Measurements from ENCODE around the gene TTLL13.
"Not testable (repeated sequence)": the region's sequence is repeated elsewhere in the genome, so short reads cannot be mapped to it uniquely, and the experiment has no call there.

TTLL13 gene

DNA sequence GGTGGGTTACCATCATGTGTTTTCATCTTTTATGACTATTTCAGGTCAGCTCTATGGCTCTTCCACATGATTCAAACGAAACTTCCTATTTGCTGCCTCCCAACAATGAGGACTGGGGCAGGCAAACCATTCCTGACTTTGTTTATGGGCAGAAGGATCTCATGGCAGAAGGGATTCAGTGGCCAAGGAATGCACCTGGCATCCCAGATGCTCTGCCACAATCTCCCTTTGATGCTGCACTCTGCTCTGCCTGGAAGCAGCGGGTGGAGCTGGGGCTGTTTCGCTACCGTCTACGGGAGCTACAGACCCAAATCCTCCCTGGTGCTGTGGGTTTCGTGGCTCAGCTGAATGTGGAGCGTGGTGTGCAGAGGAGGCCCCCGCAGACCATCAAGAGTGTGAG is 8.5 kb upstream of the TTLL13 start:
- DNase-seq = no peak

DNA sequence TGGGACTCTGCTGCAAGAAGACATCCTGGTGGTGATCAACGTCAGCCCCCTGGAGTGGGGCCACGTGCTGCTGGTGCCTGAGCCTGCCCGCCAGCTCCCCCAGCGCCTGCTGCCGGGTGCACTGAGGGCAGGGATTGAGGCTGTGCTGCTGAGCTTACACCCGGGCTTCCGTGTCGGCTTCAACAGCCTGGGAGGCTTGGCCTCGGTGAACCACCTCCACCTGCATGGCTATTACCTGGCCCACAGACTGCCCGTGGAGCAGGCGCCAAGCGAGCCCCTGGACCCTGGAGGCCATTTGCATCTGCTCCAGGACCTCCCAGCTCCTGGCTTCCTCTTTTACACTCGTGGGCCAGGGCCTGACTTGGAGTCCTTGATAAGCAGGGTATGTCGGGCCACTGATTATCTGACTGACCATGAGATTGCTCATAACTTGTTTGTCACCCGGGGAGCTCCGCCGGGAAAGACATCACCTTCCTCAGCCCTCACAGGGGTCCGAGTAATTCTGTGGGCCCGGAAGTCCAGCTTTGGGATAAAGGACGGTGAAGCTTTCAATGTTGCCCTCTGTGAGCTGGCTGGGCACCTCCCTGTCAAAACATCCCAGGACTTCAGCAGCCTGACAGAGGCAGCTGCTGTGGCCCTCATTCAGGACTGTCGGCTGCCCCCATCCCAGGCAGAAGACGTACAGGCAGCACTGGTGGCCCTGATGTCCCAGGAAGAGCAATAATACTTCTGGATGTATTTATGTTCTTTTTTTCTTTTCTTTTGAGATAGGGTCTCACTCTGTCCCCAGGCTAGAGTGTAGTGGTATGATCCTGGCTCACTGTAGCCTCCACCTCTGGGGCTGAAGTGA is 7.8 kb upstream of the TTLL13 start:
- no peak for DNase-seq

DNA sequence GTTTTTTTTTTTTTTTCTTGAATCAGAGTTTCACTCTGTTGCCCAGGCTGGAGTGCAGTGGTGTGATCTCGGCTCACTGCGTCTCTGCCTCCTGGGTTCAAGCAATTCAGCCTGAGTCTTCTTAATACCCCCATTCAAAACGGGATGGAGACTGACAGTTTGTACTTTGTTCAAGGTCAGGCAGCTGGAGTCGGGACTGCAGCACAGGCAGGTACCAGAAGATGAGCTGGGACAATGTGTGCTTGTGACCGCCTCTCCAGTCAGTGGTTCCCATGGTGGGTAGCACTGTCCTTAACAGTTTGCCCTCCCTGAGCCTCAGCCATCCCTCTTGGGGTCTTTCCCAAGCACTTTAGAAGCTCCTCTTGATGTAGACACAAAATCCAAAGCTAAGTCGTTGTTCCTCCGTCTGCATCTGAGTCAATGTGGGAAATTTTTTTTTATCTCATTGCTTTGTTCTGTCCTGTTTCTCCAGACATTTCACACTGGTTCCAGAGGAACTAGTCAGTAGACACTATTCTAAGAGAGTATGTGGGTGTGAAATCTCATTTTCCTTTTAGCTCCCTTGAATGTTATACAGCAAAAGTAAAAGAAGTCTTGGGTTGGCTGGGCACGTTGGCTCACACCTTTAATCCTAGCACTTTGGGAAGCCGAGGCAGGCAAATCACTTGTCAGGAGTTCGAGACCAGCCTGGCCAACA is 5.3 kb upstream of the TTLL13 start:
- no peak for DNase-seq

DNA sequence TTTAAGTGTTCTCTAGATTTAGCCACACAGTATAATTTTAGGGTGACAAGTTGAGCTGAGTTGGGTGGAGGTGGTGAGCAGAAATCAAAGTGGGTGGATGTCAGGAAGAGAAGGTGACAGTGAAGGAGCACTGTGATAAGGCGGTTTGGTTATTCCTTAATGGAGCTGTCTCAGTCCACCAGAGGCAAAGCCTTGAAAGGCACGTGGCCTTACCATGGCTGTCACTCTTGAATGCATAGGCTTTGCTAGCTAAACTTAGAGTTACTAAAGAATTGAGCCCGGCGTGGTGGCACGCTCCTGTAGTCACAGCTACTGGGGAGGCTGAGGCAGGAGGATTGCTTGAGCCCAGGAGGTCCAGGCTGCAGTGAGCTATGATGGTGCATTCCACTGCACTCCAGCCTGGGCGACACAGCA is 560 bp upstream of the TTLL13 start:
- no peak for DNase-seq

DNA sequence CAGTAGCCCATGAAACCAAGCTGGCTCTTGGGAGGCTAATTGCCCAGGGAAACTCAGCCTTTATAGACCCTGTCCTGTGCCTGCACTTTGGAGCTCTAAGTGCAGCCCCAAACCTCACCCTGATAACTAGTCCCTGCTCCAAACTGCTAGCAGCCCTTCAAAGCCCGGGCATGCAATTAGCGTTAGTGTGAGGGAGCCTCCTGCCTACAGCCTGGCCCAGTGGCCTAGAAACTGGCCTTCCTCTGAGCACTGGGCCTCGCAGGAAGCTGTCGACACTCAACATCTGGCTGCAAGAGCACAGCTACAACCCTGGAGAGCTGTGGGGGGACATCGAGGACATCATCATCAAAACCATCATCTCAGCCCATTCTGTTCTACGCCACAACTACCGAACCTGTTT is 8.4 kb downstream of the TTLL13 start:
- no peak for DNase-seq

DNA sequence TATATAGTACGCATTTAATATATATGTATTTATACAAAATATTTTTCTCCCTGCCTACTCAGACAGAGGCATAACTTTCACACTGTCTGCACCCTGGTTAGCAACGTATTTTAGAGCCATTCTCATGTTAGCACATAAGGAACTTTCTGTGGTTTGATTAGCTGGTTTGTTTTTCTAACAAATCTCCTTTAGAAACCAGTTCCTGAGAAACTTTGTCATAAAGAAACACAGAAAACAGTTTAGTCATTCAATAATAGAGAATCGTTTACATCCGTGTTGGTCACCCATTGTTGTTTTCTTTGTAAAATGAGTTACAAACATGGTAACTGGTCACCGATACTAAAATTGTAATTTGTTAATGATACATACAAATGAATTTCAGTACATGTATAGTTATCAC is 10.2 kb downstream of the TTLL13 start:
- no peak for DNase-seq

DNA sequence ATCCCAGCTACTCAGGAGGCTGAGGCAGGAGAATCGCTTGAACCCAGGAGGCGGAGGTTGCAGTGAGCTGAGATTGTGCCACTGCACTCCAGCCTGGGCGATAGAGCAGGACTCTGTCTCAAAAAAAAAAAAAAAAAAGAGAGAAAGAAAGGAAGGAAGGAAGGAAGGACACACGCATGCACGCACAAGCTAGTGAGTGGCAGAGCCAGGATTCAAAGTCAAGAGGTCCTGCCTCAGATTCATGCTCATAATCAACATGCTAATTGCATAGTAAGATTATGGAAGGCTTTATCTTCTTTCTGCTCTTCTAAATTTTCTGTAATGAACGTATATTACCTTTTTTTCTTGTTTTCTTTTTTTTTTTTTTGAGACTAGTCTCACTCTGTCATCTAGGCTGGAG is 11.4 kb downstream of the TTLL13 start:
- not testable (repeated sequence) for DNase-seq

DNA sequence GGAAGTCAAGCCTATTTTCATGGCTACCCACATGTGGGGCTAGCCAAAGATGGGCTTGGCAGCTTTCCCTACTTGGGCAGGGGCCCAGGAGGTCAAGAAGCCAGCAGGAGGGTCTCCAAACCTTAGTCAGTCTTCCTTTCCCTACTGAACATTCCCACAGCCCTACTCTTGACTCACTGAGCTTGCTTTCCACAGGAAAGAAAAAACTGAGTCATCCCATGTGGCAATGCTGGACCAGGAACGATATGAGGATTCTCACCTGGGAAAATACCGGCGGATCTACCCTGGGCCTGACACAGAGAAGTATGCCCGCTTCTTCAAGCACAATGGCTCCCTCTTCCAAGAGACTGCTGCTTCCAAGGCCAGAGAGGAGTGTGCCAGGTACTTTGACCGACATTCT is 12.5 kb downstream of the TTLL13 start:
- DNase-seq = no peak

DNA sequence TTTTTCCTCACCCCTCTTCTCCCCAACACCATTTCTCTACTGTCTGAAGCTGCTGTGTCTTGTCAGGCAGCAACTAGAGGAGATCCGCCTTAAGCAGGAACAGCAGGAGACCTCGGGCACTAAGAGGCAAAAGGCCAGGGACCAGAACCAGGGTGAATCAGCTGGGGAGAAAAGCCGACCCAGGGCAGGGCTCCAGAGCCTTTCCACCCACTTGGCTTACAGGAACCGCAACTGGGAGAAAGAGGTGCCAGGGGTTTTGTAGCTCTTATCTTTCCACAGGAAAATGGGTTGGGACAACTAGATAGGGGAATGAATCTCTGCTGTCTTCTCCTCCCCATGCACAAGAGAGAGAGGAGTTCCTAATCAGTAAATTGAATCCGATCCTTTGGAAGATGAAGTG is 13.1 kb downstream of the TTLL13 start:
- no peak for DNase-seq

DNA sequence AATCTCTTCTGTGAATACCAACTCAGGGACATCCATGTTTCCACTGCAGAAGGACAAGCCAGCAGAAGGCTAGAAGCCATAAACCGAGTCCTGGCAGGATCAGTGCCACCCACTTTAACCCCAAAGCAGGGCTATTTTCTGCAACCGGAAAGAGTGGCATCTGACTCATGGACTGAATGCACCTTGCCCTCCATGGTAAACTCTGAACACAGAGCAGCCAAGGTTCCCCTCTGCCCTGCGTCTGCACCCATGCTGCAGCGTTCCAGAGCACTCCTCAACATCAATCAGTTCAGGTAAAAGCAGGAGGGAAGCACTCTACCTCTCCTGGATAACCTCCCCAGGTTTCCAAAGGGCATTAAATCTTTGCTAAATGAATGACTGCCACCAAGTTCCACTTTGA is 15.3 kb downstream of the TTLL13 start:
- DNase-seq = no peak

DNA sequence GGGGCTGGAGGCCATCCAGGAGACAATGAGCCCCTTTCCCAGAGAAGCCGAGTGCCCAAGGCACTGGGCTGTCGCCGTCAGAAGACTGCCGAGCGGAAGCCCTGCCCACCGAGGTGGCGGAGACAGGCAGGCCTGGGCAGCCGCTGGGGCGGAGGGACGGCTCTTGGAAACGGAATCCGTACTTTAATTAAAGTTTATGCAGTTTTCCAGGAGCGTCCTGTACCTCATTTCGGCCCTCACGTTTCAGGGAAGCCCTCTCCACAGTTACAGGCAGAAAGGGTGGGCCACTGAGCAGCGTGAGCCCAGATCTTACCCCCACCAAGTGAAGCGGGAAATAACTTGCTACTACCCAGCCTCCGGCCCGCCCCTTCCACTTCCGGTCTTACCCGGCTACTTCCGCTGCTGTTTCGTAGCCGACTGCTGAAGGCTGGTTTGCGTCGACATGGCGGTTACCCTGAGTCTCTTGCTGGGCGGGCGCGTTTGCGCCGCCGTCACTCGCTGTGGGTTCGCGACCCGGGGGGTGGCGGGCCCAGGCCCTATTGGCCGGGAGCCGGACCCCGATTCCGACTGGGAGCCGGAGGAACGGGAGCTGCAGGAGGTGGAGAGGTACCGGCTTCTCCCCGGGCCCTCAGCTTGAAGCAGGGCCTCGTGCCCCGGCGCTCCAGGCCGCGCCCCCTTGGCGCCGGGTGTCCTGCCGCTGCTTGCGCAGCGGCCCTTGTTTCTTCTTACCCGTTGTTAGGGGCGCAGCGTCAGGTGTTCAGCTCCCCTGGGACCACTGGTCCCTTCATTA is 16.1 kb downstream of the TTLL13 start, which contains the start of gene NGRN:
TSS of gene NGRN (plus strand) at position 402 of the 790 bp plus-strand sequence. CDS start at position 443, 41 bp downstream.
- DNase-seq = peak; percentile 82

DNA sequence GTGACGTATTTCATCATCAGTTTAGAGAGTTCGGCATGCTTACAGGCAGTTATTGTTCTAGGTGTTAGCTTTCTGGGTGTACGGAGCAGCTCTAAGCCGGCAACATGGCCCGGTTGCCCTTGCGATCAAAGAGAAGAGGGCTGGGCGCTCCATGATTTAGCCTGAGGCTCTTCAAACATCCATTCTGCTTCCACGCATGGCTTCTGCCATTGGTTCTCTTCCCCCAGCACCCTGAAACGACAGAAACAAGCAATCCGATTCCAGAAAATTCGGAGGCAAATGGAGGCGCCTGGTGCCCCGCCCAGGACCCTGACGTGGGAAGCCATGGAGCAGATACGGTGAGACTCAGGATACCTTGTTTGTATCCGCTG is 16.7 kb downstream of the TTLL13 start:
- DNase-seq = peak; percentile 34

DNA sequence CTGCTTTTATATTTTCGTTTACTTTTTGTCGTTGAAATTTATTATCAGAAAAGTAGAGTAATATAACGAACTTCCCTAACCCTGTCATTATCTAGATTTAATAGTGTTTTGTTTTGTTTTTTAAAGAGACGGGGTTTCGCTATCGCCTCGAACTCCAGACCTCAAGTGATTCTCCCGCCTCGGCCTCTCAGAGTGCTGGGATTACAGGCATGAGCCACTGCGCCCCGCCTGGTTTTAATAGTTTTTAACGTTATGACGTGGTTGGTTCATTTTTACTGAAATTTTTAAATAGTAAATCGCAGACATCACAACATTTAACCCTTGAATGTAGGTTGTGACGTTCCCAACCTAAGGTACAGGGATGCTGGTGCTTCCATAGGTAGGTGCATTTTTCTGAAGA is 17.1 kb downstream of the TTLL13 start:
- DNase-seq = peak; percentile 12

DNA sequence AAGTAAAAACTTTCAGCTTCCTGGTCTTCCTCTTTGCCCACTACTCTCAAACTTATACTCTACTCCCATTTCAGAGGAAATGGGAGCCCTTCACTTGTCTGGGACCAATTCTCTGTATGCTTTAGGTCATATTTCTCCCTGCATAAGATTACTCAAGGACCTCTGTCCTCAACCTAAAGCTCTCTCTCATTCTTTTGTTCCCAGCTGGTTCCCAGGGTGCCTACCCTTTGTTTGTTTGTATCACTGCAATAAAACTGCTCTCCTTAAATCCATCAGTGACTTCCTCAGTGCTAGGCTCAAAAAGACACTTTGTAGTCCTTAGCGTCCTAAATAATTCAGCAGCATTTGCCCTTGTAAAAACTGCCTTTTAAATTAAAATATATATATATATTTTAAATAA is 19.1 kb downstream of the TTLL13 start:
- DNase-seq = no peak

DNA sequence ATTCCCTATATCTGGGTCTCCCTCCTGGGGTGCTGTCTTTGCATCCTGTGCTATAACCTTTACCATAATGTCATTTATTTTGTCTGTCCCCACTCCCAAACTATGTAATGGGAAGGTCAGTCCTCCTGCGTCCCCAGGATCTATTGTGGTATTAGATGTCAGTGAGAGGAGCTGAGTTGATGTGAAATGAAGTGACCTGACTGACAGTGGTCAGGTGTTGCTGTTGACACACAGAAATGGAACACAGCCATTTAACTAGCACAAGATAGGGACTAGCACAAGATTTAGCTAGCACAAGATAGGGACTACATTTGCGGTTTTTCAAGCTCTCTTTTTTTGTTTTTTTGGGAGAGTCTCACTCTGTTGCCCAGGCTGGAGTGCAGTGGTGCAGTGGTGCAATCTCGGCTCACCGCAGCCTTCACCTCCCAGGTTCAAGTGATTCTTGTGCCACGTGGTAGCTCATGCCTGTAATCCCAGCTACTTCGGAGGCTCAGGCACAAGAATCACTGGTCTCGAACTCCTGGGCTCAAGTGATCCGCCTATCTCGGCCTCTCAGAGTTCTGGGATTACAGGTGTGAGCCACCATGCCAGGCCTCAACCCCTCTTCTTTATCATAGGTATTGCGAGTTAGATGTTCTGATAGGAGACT is 21.3 kb downstream of the TTLL13 start:
- DNase-seq = no peak

DNA sequence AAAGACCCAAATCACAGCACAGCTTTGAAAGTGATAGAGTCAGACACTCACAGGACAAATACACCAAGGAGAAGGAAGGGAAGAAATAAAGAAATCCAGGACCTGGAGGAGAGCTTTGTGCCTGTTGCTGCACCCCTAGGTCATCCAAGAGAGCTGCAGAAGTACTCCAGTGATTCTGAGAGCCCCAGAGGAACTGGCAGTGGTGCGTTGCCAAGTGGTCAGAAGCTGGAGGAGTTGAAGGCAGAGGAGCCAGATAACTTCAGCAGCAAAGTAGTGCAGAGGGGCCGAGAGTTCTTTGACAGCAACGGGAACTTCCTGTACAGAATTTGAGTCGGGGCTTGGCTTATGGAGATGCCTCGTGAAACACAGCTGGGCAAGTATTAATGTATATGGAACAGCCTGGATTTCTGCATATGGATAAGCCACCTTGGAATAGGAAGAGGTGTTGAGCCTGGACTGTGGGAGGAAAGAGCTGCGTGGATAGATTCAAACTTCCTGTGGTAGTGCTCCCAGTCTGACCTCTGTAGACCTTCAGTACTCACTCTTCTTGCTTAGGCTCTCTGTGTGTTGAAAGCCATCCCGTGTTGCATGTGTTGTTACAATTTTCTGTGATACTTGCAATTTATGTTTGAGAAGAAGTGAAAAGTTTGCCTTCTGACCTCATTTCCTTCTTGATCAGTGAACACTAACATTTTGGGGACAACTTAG is 22.3 kb downstream of the TTLL13 start:
- DNase-seq = no peak

DNA sequence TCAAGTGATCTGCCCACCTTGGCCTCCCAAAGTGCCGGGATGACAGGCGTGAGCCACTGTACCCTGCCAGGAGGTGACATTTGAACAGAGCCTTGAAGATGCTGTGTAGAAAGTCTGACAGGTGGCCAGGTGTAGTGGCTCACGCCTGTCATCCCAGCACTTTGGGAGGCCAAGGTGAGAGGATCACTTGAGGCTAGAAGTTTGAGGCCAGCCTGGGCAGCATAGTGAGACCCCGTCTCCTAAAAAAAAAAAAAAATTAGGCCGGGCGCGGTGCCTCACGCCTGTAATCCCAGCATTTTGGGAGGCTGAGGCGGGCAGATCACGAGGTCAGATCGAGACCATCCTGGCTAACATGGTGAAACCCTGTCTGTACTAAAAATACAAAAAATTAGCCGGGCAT is 29.1 kb downstream of the TTLL13 start:
- DNase-seq = not testable (repeated sequence)

DNA sequence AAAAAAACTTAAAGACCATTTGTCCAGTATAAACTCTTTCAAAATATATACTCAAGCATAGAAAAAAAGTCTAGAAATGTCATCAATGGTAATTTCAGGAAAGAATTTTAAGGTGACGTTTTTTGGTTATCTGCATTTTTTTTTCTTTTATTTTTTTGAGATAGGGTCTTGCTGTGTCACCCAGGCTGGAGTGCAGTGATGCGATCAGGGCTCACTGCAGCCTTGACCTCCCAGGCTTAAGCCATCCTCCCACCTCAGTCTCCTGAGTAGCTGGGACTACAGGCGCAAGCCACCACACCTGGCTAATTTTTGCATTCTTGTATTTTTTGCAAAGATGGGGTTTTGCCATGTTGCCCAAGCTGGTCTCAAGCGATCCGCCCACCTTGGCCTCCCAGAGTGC is 31.4 kb downstream of the TTLL13 start:
- not testable (repeated sequence) for DNase-seq

DNA sequence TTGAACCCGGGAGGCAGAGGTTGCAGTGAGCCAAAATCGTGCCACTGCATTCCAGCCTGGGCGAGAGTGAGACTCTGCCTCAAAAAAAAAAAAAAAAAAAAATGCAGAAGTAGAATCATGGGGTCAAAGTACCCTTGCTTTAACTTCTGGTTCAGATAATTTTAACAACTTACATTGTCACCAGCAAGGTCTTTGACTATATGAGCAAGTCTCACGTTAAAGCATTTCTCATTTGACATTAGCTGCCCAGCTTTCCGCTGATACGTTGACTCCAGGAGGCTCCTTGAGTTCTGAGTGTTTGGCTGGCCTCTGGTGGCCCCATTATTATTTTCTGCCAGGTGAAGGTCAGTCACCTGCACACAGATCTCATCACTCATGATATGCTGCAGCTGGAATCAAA is 32.3 kb downstream of the TTLL13 start:
- not testable (repeated sequence) for DNase-seq

DNA sequence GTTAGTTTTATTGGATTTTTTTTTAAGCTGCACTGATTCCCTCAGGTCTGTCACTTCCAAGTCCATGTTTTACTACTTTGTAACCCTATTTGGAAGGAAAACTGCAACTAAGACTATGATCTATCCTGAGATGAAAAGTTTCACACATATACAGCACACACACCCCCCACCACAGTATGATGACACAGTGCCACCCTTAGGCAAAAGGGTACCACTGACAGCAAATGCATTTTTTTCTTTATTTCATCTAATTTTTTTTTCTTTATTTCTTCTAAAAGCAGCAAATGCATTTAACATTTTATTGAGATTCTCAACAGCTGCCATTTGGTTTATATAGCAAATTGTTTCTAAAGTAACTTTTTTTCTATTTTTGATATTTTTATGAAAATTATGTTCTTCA is 37.3 kb downstream of the TTLL13 start:
- no peak for DNase-seq

DNA sequence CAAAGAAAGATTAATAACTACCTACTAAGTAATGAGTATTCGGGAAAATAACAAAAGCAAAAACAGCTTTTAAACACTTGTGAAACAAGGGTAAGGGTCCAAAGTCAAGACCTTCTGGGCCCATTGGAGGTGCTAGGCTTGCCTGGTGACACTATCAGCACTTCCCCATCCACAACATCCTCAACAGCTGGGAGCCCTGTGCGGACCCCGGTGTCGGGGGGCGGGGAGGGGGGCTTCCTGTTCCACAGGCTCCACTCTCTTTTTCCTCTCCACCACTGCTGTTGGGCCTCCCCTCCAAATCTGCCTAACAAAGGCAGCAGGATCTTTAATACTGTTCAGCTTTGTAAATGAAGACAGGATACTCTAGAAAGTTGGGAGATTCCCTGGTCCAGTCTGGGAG is 37.7 kb downstream of the TTLL13 start:
- DNase-seq = no peak

DNA sequence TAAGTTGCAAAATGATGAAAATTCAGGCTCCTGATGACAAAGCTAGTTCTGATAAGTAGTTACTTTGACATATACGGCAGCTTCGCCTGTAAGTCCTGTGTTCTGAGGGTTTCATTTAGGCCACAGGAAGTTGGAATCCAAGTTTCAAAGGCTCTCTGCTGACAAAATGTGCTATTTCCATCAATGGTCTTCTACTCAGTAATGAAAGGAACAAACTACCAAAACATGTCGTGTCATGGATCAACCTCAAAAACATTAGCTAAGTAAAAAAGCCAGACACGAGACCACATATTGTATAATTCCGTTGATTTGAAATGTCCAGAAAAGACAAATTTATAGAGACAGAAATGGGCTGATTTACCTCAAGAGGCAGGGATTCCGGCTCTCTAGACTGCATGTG is 38.6 kb downstream of the TTLL13 start:
- DNase-seq = no peak
